NCI-H2029 treated with DMSO at 0.1 percent for 48 hours (cell line): Measurements from ENCODE around the gene LRRC1.
"Not testable (repeated sequence)": the region's sequence is repeated elsewhere in the genome, so short reads cannot be mapped to it uniquely, and the experiment has no call there.

Experiments
- DNase-seq: peaks from one replicate; lab custom pipeline; 2025; lab: John Stamatoyannopoulos, UW

Gene LRRC1

GRCh38 chr6:53794720-53795339, at the start of gene LRRC1:
LRRC1 (plus strand) TSS chr6:53795005; CDS start chr6:53795257, 252 bp downstream.
- DNase-seq = no peak

- DNase-seq = peak; percentile 76
These were observed 48.2 kb upstream of the LRRC1 start for GRCh38 chr6:53746442-53747103.

GRCh38 chr6:53750052-53750650, 44.7 kb upstream of the LRRC1 start:
- DNase-seq = no peak

GRCh38 chr6:53751417-53751816, 43.4 kb upstream of the LRRC1 start:
- no peak for DNase-seq

GRCh38 chr6:53752440-53752839, 42.4 kb upstream of the LRRC1 start:
- no peak for DNase-seq

- no peak for DNase-seq
These were observed 41.9 kb upstream of the LRRC1 start for GRCh38 chr6:53752856-53753255.

GRCh38 chr6:53754330-53754729, 40.5 kb upstream of the LRRC1 start:
- DNase-seq = no peak

GRCh38 chr6:53756396-53756795, 38.4 kb upstream of the LRRC1 start:
- no peak for DNase-seq

- no peak for DNase-seq
These were observed 36.3 kb upstream of the LRRC1 start for GRCh38 chr6:53758496-53758895.

GRCh38 chr6:53761036-53761435, 33.8 kb upstream of the LRRC1 start:
- no peak for DNase-seq

- no peak for DNase-seq
These were observed 29.5 kb upstream of the LRRC1 start for GRCh38 chr6:53765270-53765669.

- no peak for DNase-seq
These were observed 27.9 kb upstream of the LRRC1 start for GRCh38 chr6:53766930-53767329.

GRCh38 chr6:53767941-53768340, 26.9 kb upstream of the LRRC1 start:
- DNase-seq = no peak

- DNase-seq = no peak
These were observed 26.2 kb upstream of the LRRC1 start for GRCh38 chr6:53768636-53769035.

- no peak for DNase-seq
These were observed 24.0 kb upstream of the LRRC1 start for GRCh38 chr6:53770780-53771249.

- no peak for DNase-seq
These were observed 22.8 kb upstream of the LRRC1 start for GRCh38 chr6:53771785-53772624.

GRCh38 chr6:53773044-53773696, 21.6 kb upstream of the LRRC1 start:
- DNase-seq = no peak

GRCh38 chr6:53776152-53776551, 18.7 kb upstream of the LRRC1 start:
- DNase-seq = not testable (repeated sequence)

- DNase-seq = not testable (repeated sequence)
These were observed 9.8 kb upstream of the LRRC1 start for GRCh38 chr6:53784991-53785390.

- DNase-seq = no peak
These were observed 8.0 kb upstream of the LRRC1 start for GRCh38 chr6:53786832-53787231.

- no peak for DNase-seq
These were observed 3.9 kb upstream of the LRRC1 start for GRCh38 chr6:53790886-53791285.

GRCh38 chr6:53792016-53792415, 2.8 kb upstream of the LRRC1 start:
- no peak for DNase-seq
